IMR-90 (cell line): ENCODE data around the gene CST4. TPM values are rescaled to one million over a fixed set of nuclear protein-coding genes. Genes with fewer than 3 reads are reported as not detected.

ENCODE experiments used
- ATAC-seq: fragments of 200-7000 bp; cut with Tn5 transposase; 2 replicates; pipeline ENCODE4 v1.9.1; 2020; ENCODE audit warnings: low read depth, mild to moderate bottlenecking, moderate library complexity
- BruUV-seq: library from RNA; stranded (reverse); fragments of 400-500 nt; replicated peaks from 2 replicates; lab custom pipeline; 2021; lab: Mats Ljungman, UMichigan
- CTCF ChIA-PET: fragments of 300-600 bp; formaldehyde crosslinking; extraction: SDS; loops from one replicate; lab custom pipeline; 2021; ENCODE audit warnings: antibody characterized with exemption; lab: Yijun Ruan, JAX
- POLR2A ChIA-PET: fragments of 300-600 bp; sonication (Branson Sonifier 250); formaldehyde crosslinking; loops from one replicate; lab custom pipeline; 2022; ENCODE audit warnings: antibody characterized with exemption; ENCODE audit not compliant: unreplicated experiment; lab: Charles Lee
- DNase-seq: peaks from one replicate; pipeline ENCODE4 v3.0.0; 2013
- H2AFZ ChIP-seq: replicated peaks from 2 replicates; pipeline ENCODE3; 2013; ENCODE audit warnings: low read length, mild to moderate bottlenecking; ENCODE audit not compliant: poor library complexity
- H2AK5ac ChIP-seq: 2 replicates; pipeline ENCODE4 v1.6.1; 2013; ENCODE audit warnings: low read depth, low read length, inconsistent platforms
- H2AK9ac ChIP-seq: replicated peaks from 2 replicates; pipeline ENCODE3; 2013; ENCODE audit warnings: mild to moderate bottlenecking, low read depth, low read length, moderate library complexity; ENCODE audit not compliant: poor library complexity
- H2BK120ac ChIP-seq: 2 replicates; pipeline ENCODE4 v1.6.1; 2013; ENCODE audit warnings: low read depth, low read length, inconsistent platforms
- H2BK15ac ChIP-seq: 3 replicates; pipeline ENCODE4 v1.6.1; 2013; ENCODE audit warnings: low read depth, low read length, inconsistent platforms
- H2BK20ac ChIP-seq: 2 replicates; pipeline ENCODE4 v1.6.1; 2013; ENCODE audit warnings: low read depth, mild to moderate bottlenecking, inconsistent platforms, low read length, moderate library complexity
- H2BK5ac ChIP-seq: 2 replicates; pipeline ENCODE4 v1.6.1; 2013; ENCODE audit warnings: mild to moderate bottlenecking, low read depth, low read length, inconsistent platforms; ENCODE audit not compliant: poor library complexity, severe bottlenecking
- H3K14ac ChIP-seq: replicated peaks from 2 replicates; pipeline ENCODE4 v1.6.1; 2013; ENCODE audit warnings: low read depth, low read length, inconsistent platforms
- H3K18ac ChIP-seq: 2 replicates; pipeline ENCODE4 v1.6.1; 2013; ENCODE audit warnings: low read depth, low read length, control low read depth
- H3K23ac ChIP-seq: 2 replicates; pipeline ENCODE4 v1.6.1; 2013; ENCODE audit warnings: low read depth, low read length, inconsistent platforms
- H3K27ac ChIP-seq: 2 replicates; pipeline ENCODE4 v1.5.1; 2013; ENCODE audit warnings: mild to moderate bottlenecking, control low read depth, low read length; ENCODE audit not compliant: insufficient read depth
- H3K27me3 ChIP-seq: 2 replicates; pipeline ENCODE4 v1.6.1; 2013; ENCODE audit warnings: low read length; ENCODE audit not compliant: control insufficient read depth, insufficient read depth
- H3K36me3 ChIP-seq: 2 replicates; pipeline ENCODE4 v1.6.1; 2013; ENCODE audit warnings: low read length, mixed read lengths; ENCODE audit not compliant: control insufficient read depth, insufficient read depth
- H3K4ac ChIP-seq: 2 replicates; pipeline ENCODE4 v1.6.1; 2013; ENCODE audit warnings: low read depth, low read length, inconsistent platforms
- H3K4me1 ChIP-seq: 2 replicates; pipeline ENCODE4 v1.6.1; 2013; ENCODE audit warnings: low read length, mixed read lengths; ENCODE audit not compliant: control insufficient read depth, insufficient read depth
- H3K4me2 ChIP-seq: 2 replicates; pipeline ENCODE4 v1.6.1; 2013; ENCODE audit warnings: low read depth, mild to moderate bottlenecking, control low read depth, low read length, moderate library complexity
- H3K4me3 ChIP-seq: 2 replicates; pipeline ENCODE4 v1.5.1; 2013; ENCODE audit warnings: low read depth, mild to moderate bottlenecking, control low read depth, low read length, moderate library complexity; ENCODE audit not compliant: insufficient read depth
- H3K56ac ChIP-seq: 2 replicates; pipeline ENCODE4 v1.6.1; 2013; ENCODE audit warnings: low read length, inconsistent platforms; ENCODE audit not compliant: insufficient read depth; ENCODE audit errors: extremely low read depth
- H3K79me1 ChIP-seq, 2 experiments: 2 replicates each; pipeline ENCODE4 v1.6.1; 2013; ENCODE audit warnings: low read length in 2 of 2, inconsistent platforms in 1 of 2, low read depth in 1 of 2
- H3K9ac ChIP-seq: 2 replicates; pipeline ENCODE4 v1.6.1; 2013; ENCODE audit warnings: low read depth, low read length, control low read depth
- H3K9me1 ChIP-seq: 2 replicates; pipeline ENCODE4 v1.6.1; 2013; ENCODE audit warnings: low read length, inconsistent platforms; ENCODE audit not compliant: insufficient read depth
- H3K9me3 ChIP-seq: 2 replicates; pipeline ENCODE4 v1.6.1; 2013; ENCODE audit warnings: low read length; ENCODE audit not compliant: control insufficient read depth, insufficient read depth
- H4K20me1 ChIP-seq: 2 replicates; pipeline ENCODE4 v1.6.1; 2013; ENCODE audit warnings: low read length, inconsistent platforms; ENCODE audit not compliant: insufficient read depth
- H4K5ac ChIP-seq: 2 replicates; pipeline ENCODE4 v1.6.1; 2013; ENCODE audit warnings: mild to moderate bottlenecking, low read depth, low read length, control low read depth
- H4K8ac ChIP-seq, 2 experiments: 2 replicates each; pipeline ENCODE4 v1.6.1; 2013; ENCODE audit warnings: low read depth in 2 of 2, low read length in 2 of 2, control low read depth in 1 of 2, inconsistent platforms in 1 of 2
- H4K91ac ChIP-seq: 2 replicates; pipeline ENCODE4 v1.6.1; 2013; ENCODE audit warnings: low read depth, low read length, inconsistent platforms; ENCODE audit not compliant: insufficient read depth
- FOS ChIP-seq: fragments of 150-350 bp; IDR thresholded peaks from 2 replicates; pipeline ENCODE4 v1.6.1; 2016; ENCODE audit warnings: low read depth, low read length
- NFE2L2 ChIP-seq: fragments of 150-350 bp; IDR thresholded peaks from 2 replicates; pipeline ENCODE4 v1.6.1; 2016; ENCODE audit warnings: low read depth, mild to moderate bottlenecking, low read length
- WGBS, 2 experiments: methylation state at CpG; one replicate each; pipeline versions ENCODE4 v1.1.5 to v1.1.7; 2013; ENCODE audit warnings: missing lambda C conversion rate in 2 of 2; ENCODE audit not compliant: insufficient read length in 1 of 2; ENCODE audit errors: extremely low coverage in 2 of 2; 5-methylcytosine and 5-hydroxymethylcytosine counted together
- dilution Hi-C: fragments of 300-500 bp; cut with HindIII; formaldehyde crosslinking; loops from one replicate; pipeline ENCODE4 v1.14.3; 2018; ENCODE audit warnings: low sequenced_read_pairs; ENCODE audit not compliant: unreplicated experiment
- in situ Hi-C: fragments of 300-500 bp; cut with MboI; formaldehyde crosslinking; loops from 3 replicates; pipeline ENCODE4 v1.14.3; 2019; ENCODE audit warnings: low sequenced_read_pairs, inconsistent platforms, mixed read lengths
- intact Hi-C: fragments of 100-400 bp; cut with micrococcal nuclease; formaldehyde crosslinking; loops from 2 replicates; pipeline ENCODE4 v1.10.0; 2022
- polyA plus RNA-seq, 3 experiments: library from polyadenylated mRNA; depleted of rRNA; stranded (reverse); fragments of >200 nt; gene quantifications; 2 replicates each; pipeline ENCODE4 v1.2.3, GENCODE V29; 2012; ENCODE audit warnings: low replicate concordance in 1 of 3
- total RNA-seq: library from RNA; depleted of rRNA; stranded (reverse); fragments of >200 nt; gene quantifications from 2 replicates; pipeline ENCODE4 v1.2.3, GENCODE V29; 2012

The CST4 gene
- total and polyA plus RNA-seq, 2 of the 4 experiments (the other 2 are of a cell fraction): not detected

- Histone ChIP-seq H4K20me1 (no peaks in the 10 kb centered on the region; the same call in 1 of the 2 replicates), H3K56ac (no peak overlapping the region), H3K9ac (no peak overlapping the region), H3K4me1 (peaks cover 4% of the 10 kb centered on the region; the same call in 1 of the 2 replicates), H2BK5ac (no peak overlapping the region), H3K18ac (no peak overlapping the region), H2AFZ (no peak overlapping the region), H3K36me3 (no peaks in the 10 kb centered on the region), H2BK20ac (no peak overlapping the region), H3K9me1 (peaks cover 6% of the 10 kb centered on the region), H3K4me3 (no peak overlapping the region), H3K9me3 (no peaks in the 10 kb centered on the region), H3K4me2 (no peak overlapping the region), H2BK120ac (no peak overlapping the region), H3K79me1 (no peaks in the 10 kb centered on the region), H3K27ac (no peak overlapping the region), H3K27me3 (no peaks in the 10 kb centered on the region), H4K8ac (no peak overlapping the region), H2AK9ac (no peak overlapping the region), H2AK5ac (no peak overlapping the region), H3K23ac (no peak overlapping the region), H2BK15ac (no peak overlapping the region), H4K5ac (no peak overlapping the region), H3K14ac (no peak overlapping the region), H4K91ac (no peak overlapping the region), H3K4ac (no peak overlapping the region)
- in situ Hi-C loops (loop anchor here (25.0 kb wide), 2 partner anchors 1615 to 1765 kb away; partner anchors contain the start of gene GINS1), dilution Hi-C loops (no loop called here), intact Hi-C loops (no loop called here)
- BruUV-seq: no TSS peak
- POLR2A ChIA-PET: no interaction called here
- no CpG with 5 or more reads among the region's 2 CpGs for WGBS, 2 experiments
- CTCF ChIA-PET: no interaction called here
- ATAC-seq (no peak; the same call in 1 of the 2 replicates), DNase-seq (peak; percentile 39)
- TF ChIP-seq NFE2L2 (no peak), FOS (peak; percentile 11; the same call in 1 of the 2 replicates)
Measured at GRCh38 chr20:23647346-23647745, 41.5 kb downstream of the CST4 start.
